SHP77 treated with DMSO at 0.1 percent for 48 hours (cell line): ENCODE results near the gene EIF1.
"Not testable (repeated sequence)": the region's sequence is repeated elsewhere in the genome, so short reads cannot be mapped to it uniquely, and the experiment has no call there.

ENCODE experiments used
- DNase-seq: peaks from one replicate; lab custom pipeline; 2025; lab: John Stamatoyannopoulos, UW

The EIF1 gene

GRCh38 chr17:41655611-41656111 is 33.0 kb upstream of the EIF1 start:
- no peak for DNase-seq

- DNase-seq = no peak
Measured at GRCh38 chr17:41656249-41657023, 32.2 kb upstream of the EIF1 start.

GRCh38 chr17:41657176-41657754 is 31.4 kb upstream of the EIF1 start:
- no peak for DNase-seq

- DNase-seq = no peak
Measured at GRCh38 chr17:41657936-41658335, 30.7 kb upstream of the EIF1 start.

GRCh38 chr17:41658846-41659245 is 29.8 kb upstream of the EIF1 start:
- no peak for DNase-seq

- DNase-seq = no peak
Measured at GRCh38 chr17:41659427-41660212, 29.1 kb upstream of the EIF1 start.

GRCh38 chr17:41660221-41660711 is 28.4 kb upstream of the EIF1 start:
- DNase-seq = no peak

- no peak for DNase-seq
Measured at GRCh38 chr17:41663451-41664171, 25.1 kb upstream of the EIF1 start.

- no peak for DNase-seq
Measured at GRCh38 chr17:41664172-41664457, 24.6 kb upstream of the EIF1 start.

GRCh38 chr17:41664587-41665565 is 23.8 kb upstream of the EIF1 start:
- no peak for DNase-seq

- DNase-seq = peak; percentile 49
Measured at GRCh38 chr17:41665566-41666236, 23.0 kb upstream of the EIF1 start.

GRCh38 chr17:41666237-41666641 is 22.4 kb upstream of the EIF1 start:
- DNase-seq = peak; percentile 42

- DNase-seq = peak; percentile 66
Measured at GRCh38 chr17:41666708-41667279, 21.9 kb upstream of the EIF1 start.

GRCh38 chr17:41667280-41668041 is 21.2 kb upstream of the EIF1 start:
- no peak for DNase-seq

GRCh38 chr17:41672153-41672552 is 16.5 kb upstream of the EIF1 start:
- no peak for DNase-seq

- not testable (repeated sequence) for DNase-seq
Measured at GRCh38 chr17:41675157-41676057, 13.3 kb upstream of the EIF1 start.

- DNase-seq = no peak
Measured at GRCh38 chr17:41676058-41676419, 12.6 kb upstream of the EIF1 start.

GRCh38 chr17:41678411-41678906 is 10.2 kb upstream of the EIF1 start:
- DNase-seq = peak; percentile 47
